ENCODE results near the gene OR1N1. TPM values are rescaled to one million over a fixed set of nuclear protein-coding genes. Genes with fewer than 3 reads are reported as not detected.

Gene OR1N1
- total RNA-seq, 2 donors from 2014 or later = not detected

DNA sequence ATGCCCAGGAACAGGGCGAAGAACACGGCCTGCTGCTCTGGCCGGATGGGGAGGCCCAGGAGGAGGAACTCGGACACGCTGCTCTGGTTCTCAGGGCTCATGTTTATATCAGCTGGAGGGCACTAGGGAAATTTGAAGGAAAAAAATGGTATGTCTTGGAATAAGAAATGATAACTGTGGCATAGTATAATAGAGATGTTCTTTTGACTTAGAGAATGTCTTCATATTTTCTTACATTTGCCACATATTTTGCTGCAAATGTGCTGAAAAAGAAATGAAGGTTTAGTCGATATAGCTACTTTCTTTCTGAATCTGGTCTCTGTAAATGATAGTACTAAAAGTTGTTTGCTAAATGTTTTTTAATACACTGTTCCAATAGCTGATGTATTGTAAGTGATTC is 49.3 kb downstream of the OR1N1 start, which contains the start of gene OR1J1:
Gene OR1J1 (minus strand): TSS at position 101 of the 400 bp plus-strand sequence. CDS start 0 bp downstream, at position 101.
- Histone ChIP-seq H3K36me3 (replicated peaks in 1 of 2; ENCODE audit: insufficient read depth in 1 of 2, low read depth in 2 of 2) (no peaks in the 10 kb centered on the region), H3K27ac (no peak within 1 kb of the TSS), H3K27me3 (no peaks in the 10 kb centered on the region), H3K4me1 (no peaks in the 10 kb centered on the region), H3K9me3 (no peaks in the 10 kb centered on the region), H3K4me3 (no peak within 1 kb of the TSS)
- no peak for DNase-seq
- WGBS, 2 donors = 75 to 83% methylated on average over 6 of the region's 6 CpGs
- TF ChIP-seq, protein P1, sequence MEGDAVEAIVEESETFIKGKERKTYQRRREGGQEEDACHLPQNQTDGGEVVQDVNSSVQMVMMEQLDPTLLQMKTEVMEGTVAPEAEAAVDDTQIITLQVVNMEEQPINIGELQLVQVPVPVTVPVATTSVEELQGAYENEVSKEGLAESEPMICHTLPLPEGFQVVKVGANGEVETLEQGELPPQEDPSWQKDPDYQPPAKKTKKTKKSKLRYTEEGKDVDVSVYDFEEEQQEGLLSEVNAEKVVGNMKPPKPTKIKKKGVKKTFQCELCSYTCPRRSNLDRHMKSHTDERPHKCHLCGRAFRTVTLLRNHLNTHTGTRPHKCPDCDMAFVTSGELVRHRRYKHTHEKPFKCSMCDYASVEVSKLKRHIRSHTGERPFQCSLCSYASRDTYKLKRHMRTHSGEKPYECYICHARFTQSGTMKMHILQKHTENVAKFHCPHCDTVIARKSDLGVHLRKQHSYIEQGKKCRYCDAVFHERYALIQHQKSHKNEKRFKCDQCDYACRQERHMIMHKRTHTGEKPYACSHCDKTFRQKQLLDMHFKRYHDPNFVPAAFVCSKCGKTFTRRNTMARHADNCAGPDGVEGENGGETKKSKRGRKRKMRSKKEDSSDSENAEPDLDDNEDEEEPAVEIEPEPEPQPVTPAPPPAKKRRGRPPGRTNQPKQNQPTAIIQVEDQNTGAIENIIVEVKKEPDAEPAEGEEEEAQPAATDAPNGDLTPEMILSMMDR (IDR thresholded peaks at IDR 0.05) = no peak
- TF ChIP-seq POLR2A (IDR thresholded peaks at IDR 0.05) = no peak
- intact Hi-C loops (cut with DNase I) = no loop called here
- ATAC-seq = no peak

DNA sequence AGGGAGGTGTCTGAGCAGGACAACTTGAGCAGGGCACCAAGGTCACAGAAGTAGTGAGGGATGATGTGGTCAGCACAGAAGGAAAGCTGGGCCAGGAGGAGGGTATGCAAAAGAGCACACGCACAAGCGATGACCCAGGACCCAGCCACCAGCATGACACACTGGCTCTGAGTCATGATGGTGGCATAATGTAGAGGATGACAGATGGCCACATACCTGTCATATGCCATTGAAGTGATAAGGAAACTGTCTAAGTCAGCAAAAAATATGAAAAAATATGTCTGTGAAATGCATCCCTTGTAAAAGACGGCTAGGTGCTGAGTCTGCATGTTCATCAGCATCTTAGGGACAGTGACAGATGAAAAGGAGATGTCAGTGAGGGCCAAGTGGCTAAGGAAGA is 49.7 kb downstream of the OR1N1 start:
- ATAC-seq (no peak), DNase-seq (no peak)
- TF ChIP-seq POLR2A (IDR thresholded peaks at IDR 0.05) = no peak
- TF ChIP-seq, protein P1 (IDR thresholded peaks at IDR 0.05) = no peak
- WGBS, 2 donors = 81 to 84% methylated on average over 3 of the region's 3 CpGs
- H3K9me3 ChIP-seq = no peaks in the 10 kb centered on the region
- no peaks in the 10 kb centered on the region for H3K27me3 ChIP-seq
- no peaks in the 10 kb centered on the region for H3K36me3 ChIP-seq (replicated peaks in 1 of 2; ENCODE audit: insufficient read depth in 1 of 2, low read depth in 2 of 2)
- no peaks in the 10 kb centered on the region for H3K4me1 ChIP-seq
- H3K27ac ChIP-seq = no peak overlapping the region
- intact Hi-C loops (cut with DNase I) = no loop called here
- no peak overlapping the region for H3K4me3 ChIP-seq

Other genes with a start within 250 kb of the OR1N1 start
- gene PTGS1, start 156.3 kb downstream of the OR1N1 start, total RNA-seq = 1 to 10 TPM; 2.1 to 3.0 TPM
- not detected for gene OR1J1, start 49.4 kb downstream of the OR1N1 start, total RNA-seq
- not detected for gene OR1J2, start 16.5 kb downstream of the OR1N1 start, total RNA-seq
- gene OR1J4, start 8.2 kb downstream of the OR1N1 start, total RNA-seq = not detected
- gene OR1N2, start 25.8 kb upstream of the OR1N1 start, total RNA-seq = not detected
- gene OR1L8, start 56.1 kb upstream of the OR1N1 start, total RNA-seq = not detected
- not detected for gene OR1Q1, start 87.4 kb upstream of the OR1N1 start, total RNA-seq
- gene OR1B1, start 130.3 kb upstream of the OR1N1 start, total RNA-seq = not detected
- not detected for gene OR1L1, start 134.4 kb upstream of the OR1N1 start, total RNA-seq
- not detected for gene OR1L3, start 147.8 kb upstream of the OR1N1 start, total RNA-seq
- not detected for gene OR1L4, start 196.7 kb upstream of the OR1N1 start, total RNA-seq
- gene OR1L6, start 215.0 kb upstream of the OR1N1 start, total RNA-seq = not detected